Measurements from ENCODE around the gene NF1. TPM values are rescaled to one million over a fixed set of nuclear protein-coding genes. Genes with fewer than 3 reads are reported as not detected.

NF1 gene
- total RNA-seq, 1 experiment from 2014 or later, result 62.4 TPM

DNA sequence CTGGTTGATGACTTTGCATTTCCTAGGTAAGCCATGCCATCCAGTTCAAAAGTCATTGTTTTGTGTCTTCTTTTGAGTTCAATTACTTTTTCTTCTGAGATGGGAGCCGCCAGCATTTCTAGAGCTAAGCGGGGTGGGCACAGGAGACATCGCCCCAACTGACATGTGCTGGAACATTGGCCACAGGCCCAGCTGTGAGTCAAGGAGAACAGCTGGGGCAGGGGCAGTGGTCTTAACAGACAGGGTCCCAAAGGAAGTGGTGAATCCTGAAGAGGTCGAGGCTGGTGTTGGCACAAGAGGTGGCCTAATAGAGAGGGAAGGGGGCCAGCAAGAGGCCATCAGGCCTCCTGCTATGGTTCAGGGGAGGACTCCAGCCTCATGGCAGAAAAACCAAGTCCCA is 313.8 kb downstream of the NF1 start:
- intact Hi-C loops (cut with micrococcal nuclease; ENCODE audit: unreplicated experiment), result no loop called here
- H3K36me3 Mint-ChIP-seq (ENCODE audit: insufficient read depth, unreplicated experiment), result no peaks in the 10 kb centered on the region
- no peak overlapping the region for H3K27ac Mint-ChIP-seq (ENCODE audit: unreplicated experiment)
- DNase-seq, result no peak
- Histone ChIP-seq H3K36me3 (ENCODE audit: control insufficient read depth, insufficient read depth, low read length) (no peaks in the 10 kb centered on the region), H3K4me1 (no peaks in the 10 kb centered on the region), H3K9me3 (no peaks in the 10 kb centered on the region), H3K4me3 (ENCODE audit: low read depth, low read length) (no peak overlapping the region), H3K27me3 (replicated peaks; ENCODE audit: control insufficient read depth, insufficient read depth, low read length) (no peaks in the 10 kb centered on the region)
- H3K27me3 Mint-ChIP-seq (ENCODE audit: insufficient read depth, unreplicated experiment), result peaks cover 3% of the 10 kb centered on the region
- H3K4me1 Mint-ChIP-seq (ENCODE audit: low read depth, unreplicated experiment), result no peaks in the 10 kb centered on the region
- ChIA-PET POLR2A (no interaction called here), CTCF (no interaction called here)
- H3K4me3 Mint-ChIP-seq (ENCODE audit: unreplicated experiment), result no peak overlapping the region
- BruUV-seq (replicated peaks), result no TSS peak
- TF ChIP-seq CTCF (IDR thresholded peaks at IDR 0.05; ENCODE audit: insufficient read depth in 1 of 2, low read depth in 1 of 2, low read length in 1 of 2, severe bottlenecking in 1 of 2, unreplicated experiment in 1 of 2), result no peak
- H3K9me3 Mint-ChIP-seq (ENCODE audit: unreplicated experiment), result no peaks in the 10 kb centered on the region

GRCh38 chr17:31411707-31412285 is 317.0 kb downstream of the NF1 start:
- TF ChIP-seq CTCF (IDR thresholded peaks at IDR 0.05; ENCODE audit: insufficient read depth in 1 of 2, low read depth in 1 of 2, low read length in 1 of 2, severe bottlenecking in 1 of 2, unreplicated experiment in 1 of 2), result no peak
- H3K27ac Mint-ChIP-seq (ENCODE audit: unreplicated experiment), result no peak overlapping the region

DNA sequence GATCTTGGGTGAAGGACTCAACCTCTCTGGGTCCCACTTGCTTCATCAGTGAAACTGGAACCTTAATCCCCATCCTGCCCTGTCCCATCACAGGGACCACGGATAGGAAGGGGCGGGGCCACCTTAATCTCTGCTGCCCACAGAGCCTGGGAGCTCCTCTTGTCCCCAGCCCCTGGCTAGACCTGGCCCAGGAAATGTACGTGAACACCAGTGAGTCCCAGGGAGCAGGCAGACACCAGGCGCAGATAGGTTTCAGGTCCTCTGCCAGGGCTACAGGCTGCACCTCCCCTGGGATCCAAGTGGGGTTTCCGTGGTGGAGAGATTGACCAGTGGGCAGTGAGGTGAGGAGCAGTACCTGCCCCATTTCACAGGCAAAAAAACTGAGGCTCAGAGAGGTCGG is 317.7 kb downstream of the NF1 start:
- H3K27me3 ChIP-seq (replicated peaks; ENCODE audit: control insufficient read depth, insufficient read depth, low read length), result no peaks in the 10 kb centered on the region
- Mint-ChIP-seq H3K27me3 (ENCODE audit: insufficient read depth, unreplicated experiment) (peaks cover 3% of the 10 kb centered on the region), H3K4me3 (ENCODE audit: unreplicated experiment) (no peak overlapping the region), H3K9me3 (ENCODE audit: unreplicated experiment) (no peaks in the 10 kb centered on the region), H3K36me3 (ENCODE audit: insufficient read depth, unreplicated experiment) (no peaks in the 10 kb centered on the region), H3K27ac (ENCODE audit: unreplicated experiment) (no peak overlapping the region), H3K4me1 (ENCODE audit: low read depth, unreplicated experiment) (no peaks in the 10 kb centered on the region)
- H3K4me3 ChIP-seq (ENCODE audit: low read depth, low read length), result no peak overlapping the region
- H3K4me1 ChIP-seq, result no peaks in the 10 kb centered on the region
- H3K9me3 ChIP-seq, result no peaks in the 10 kb centered on the region
- TF ChIP-seq CTCF (IDR thresholded peaks at IDR 0.05; ENCODE audit: insufficient read depth in 1 of 2, low read depth in 1 of 2, low read length in 1 of 2, severe bottlenecking in 1 of 2, unreplicated experiment in 1 of 2), result no peak
- BruUV-seq (replicated peaks), result no TSS peak
- H3K36me3 ChIP-seq (ENCODE audit: control insufficient read depth, insufficient read depth, low read length), result no peaks in the 10 kb centered on the region
- DNase-seq, result no peak
- POLR2A ChIA-PET, result no interaction called here
- CTCF ChIA-PET, result interaction anchor here (0.5 to 1.4 kb wide), 3 partner anchors 23 to 407 kb away, joined by 3 to 7 read pairs (median 3); no protein-coding TSS in a partner anchor
- intact Hi-C loops (cut with micrococcal nuclease; ENCODE audit: unreplicated experiment), result no loop called here

More at GRCh38 chr17:31411707-31412285, 317.0 kb downstream of the NF1 start:
- Mint-ChIP-seq H3K9me3 (ENCODE audit: unreplicated experiment) (no peaks in the 10 kb centered on the region), H3K4me1 (ENCODE audit: low read depth, unreplicated experiment) (no peaks in the 10 kb centered on the region), H3K36me3 (ENCODE audit: insufficient read depth, unreplicated experiment) (no peaks in the 10 kb centered on the region), H3K27me3 (ENCODE audit: insufficient read depth, unreplicated experiment) (peaks cover 3% of the 10 kb centered on the region), H3K4me3 (ENCODE audit: unreplicated experiment) (no peak overlapping the region)
- no TSS peak for BruUV-seq (replicated peaks)
- H3K9me3 ChIP-seq, result no peaks in the 10 kb centered on the region
- H3K36me3 ChIP-seq (ENCODE audit: control insufficient read depth, insufficient read depth, low read length), result no peaks in the 10 kb centered on the region
- CTCF ChIA-PET, result interaction anchor here (0.5 to 1.4 kb wide), 3 partner anchors 23 to 406 kb away, joined by 3 to 7 read pairs (median 3); no protein-coding TSS in a partner anchor
- H3K27me3 ChIP-seq (replicated peaks; ENCODE audit: control insufficient read depth, insufficient read depth, low read length), result no peaks in the 10 kb centered on the region
- intact Hi-C loops (cut with micrococcal nuclease; ENCODE audit: unreplicated experiment), result no loop called here
- no peak overlapping the region for H3K4me3 ChIP-seq (ENCODE audit: low read depth, low read length)
- no peak for DNase-seq
- POLR2A ChIA-PET, result no interaction called here
- H3K4me1 ChIP-seq, result no peaks in the 10 kb centered on the region

Measured in Caco-2 (cell line).